ENCODE data around the gene SLC35F6.

GRCh38 chr2:26720322-26721114 is 43.6 kb upstream of the SLC35F6 start:
- TF ChIP-seq, protein P1, sequence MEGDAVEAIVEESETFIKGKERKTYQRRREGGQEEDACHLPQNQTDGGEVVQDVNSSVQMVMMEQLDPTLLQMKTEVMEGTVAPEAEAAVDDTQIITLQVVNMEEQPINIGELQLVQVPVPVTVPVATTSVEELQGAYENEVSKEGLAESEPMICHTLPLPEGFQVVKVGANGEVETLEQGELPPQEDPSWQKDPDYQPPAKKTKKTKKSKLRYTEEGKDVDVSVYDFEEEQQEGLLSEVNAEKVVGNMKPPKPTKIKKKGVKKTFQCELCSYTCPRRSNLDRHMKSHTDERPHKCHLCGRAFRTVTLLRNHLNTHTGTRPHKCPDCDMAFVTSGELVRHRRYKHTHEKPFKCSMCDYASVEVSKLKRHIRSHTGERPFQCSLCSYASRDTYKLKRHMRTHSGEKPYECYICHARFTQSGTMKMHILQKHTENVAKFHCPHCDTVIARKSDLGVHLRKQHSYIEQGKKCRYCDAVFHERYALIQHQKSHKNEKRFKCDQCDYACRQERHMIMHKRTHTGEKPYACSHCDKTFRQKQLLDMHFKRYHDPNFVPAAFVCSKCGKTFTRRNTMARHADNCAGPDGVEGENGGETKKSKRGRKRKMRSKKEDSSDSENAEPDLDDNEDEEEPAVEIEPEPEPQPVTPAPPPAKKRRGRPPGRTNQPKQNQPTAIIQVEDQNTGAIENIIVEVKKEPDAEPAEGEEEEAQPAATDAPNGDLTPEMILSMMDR (IDR thresholded peaks at IDR 0.05) = no peak
- TF ChIP-seq EP300 (IDR thresholded peaks at IDR 0.05) (peak in 2 of 4 donors; percentile 48 to 75), POLR2A (IDR thresholded peaks at IDR 0.05) (no peak), POLR2AphosphoS5 (IDR thresholded peaks at IDR 0.05) (peak; percentile 45 to 49)
